Measurements from ENCODE around the gene SIRT5. TPM values are rescaled to one million over a fixed set of nuclear protein-coding genes. Genes with fewer than 3 reads are reported as not detected.

SIRT5 gene
- total RNA-seq, 4 donors from 2014 or later: 7.5 to 13.1 (median 10.0) TPM

DNA sequence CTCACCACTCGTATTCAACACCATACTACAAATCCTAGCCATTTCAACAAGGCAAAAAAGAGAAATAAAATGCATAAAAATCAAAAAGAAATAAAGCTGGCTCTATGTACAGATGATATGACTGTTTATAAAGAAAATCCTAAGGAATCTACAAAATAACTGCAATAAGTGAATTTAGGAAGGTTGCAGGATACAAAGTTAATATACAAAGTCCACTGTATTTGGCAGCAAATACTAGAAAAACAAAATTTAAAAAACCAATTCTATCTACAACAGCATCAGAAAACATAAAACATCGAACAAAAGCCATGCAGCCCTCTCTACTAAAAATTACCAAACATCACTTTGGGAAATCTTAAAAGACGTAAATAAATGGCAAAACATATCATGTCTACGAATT lies 89.6 kb downstream of the SIRT5 start:
- Histone ChIP-seq H3K27me3 (no peaks in the 10 kb centered on the region), H3K9me3 (no peaks in the 10 kb centered on the region), H3K36me3 (no peaks in the 10 kb centered on the region), H3K4me3 (no peak overlapping the region), H3K27ac (no peak overlapping the region), H3K4me1 (peaks cover 0 to 53% (median 0%) of the 10 kb centered on the region in 3 donors)
- 89 to 96% methylated on average over 3 to 4 of the region's 4 CpGs for WGBS, 2 donors (ENCODE audit: low coverage in 1 of 2)
- TF ChIP-seq POLR2AphosphoS5 (IDR thresholded peaks at IDR 0.05): no peak
- no peak for TF ChIP-seq EP300 (IDR thresholded peaks at IDR 0.05)
- TF ChIP-seq, protein P1, sequence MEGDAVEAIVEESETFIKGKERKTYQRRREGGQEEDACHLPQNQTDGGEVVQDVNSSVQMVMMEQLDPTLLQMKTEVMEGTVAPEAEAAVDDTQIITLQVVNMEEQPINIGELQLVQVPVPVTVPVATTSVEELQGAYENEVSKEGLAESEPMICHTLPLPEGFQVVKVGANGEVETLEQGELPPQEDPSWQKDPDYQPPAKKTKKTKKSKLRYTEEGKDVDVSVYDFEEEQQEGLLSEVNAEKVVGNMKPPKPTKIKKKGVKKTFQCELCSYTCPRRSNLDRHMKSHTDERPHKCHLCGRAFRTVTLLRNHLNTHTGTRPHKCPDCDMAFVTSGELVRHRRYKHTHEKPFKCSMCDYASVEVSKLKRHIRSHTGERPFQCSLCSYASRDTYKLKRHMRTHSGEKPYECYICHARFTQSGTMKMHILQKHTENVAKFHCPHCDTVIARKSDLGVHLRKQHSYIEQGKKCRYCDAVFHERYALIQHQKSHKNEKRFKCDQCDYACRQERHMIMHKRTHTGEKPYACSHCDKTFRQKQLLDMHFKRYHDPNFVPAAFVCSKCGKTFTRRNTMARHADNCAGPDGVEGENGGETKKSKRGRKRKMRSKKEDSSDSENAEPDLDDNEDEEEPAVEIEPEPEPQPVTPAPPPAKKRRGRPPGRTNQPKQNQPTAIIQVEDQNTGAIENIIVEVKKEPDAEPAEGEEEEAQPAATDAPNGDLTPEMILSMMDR (IDR thresholded peaks at IDR 0.05): no peak
- TF ChIP-seq POLR2A (IDR thresholded peaks at IDR 0.05): no peak
- no peak for ATAC-seq

Other genes with a start within 250 kb of the SIRT5 start
- 10 to 100 TPM in 1 of 4 donors, 1 to 10 TPM in 3; 5.1 to 14.5 (median 7.3) TPM for gene TBC1D7, start 246.1 kb upstream of the SIRT5 start, total RNA-seq
- 10 to 100 TPM; 18.3 to 49.1 (median 29.0) TPM for gene GFOD1, start 87.0 kb upstream of the SIRT5 start, total RNA-seq
- gene NOL7, start 40.7 kb downstream of the SIRT5 start, total RNA-seq: 100 to 1,000 TPM in 2 of 4 donors, 10 to 100 TPM in 2; 92.4 to 120 (median 98.5) TPM
- 10 to 100 TPM; 39.1 to 59.9 (median 52.1) TPM for gene RANBP9, start 137.2 kb downstream of the SIRT5 start, total RNA-seq
- gene MCUR1, start 240.0 kb downstream of the SIRT5 start, total RNA-seq: 10 to 100 TPM in 3 of 4 donors, 1 to 10 TPM in 1; 8.5 to 18.6 (median 11.9) TPM

Data from gastroesophageal sphincter (tissue), 4 donors.